ENCODE measurements around the gene TMEM255B.

DNA sequence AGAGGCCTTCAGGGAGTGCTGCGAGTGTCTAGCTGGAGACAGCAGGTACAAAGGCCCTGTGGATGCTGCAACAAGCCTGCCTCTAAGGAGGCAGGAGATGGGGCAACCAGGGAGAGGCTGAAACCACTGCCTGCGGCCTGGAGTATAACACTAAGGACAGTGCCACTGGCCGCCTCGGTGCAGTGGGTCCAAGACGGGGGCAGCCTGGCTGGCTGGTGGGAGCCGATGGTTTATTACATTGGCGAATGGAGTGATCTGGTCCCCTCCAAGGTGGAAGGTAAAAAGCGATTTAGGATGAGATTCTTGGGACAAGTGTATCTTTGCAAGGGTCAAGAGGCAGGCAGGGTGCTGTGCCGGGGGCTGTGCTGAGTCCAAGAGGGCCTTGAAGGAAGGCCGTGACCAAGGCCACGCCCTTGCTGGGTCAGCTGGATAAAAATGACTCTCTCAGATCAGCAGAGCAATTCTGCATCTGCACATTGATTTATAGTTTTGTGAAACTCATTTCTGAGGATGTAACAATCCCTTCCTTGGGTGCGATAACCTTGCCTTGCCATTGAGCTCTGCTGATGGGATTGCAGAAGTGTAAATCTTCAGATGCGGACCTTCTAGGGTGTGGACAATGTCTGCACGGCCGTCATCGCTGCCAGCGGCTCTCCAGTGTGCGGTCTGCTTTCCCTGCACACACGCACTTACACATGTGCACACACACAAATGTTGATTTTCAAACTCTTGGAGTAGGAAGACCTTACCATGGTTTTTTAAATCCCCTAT lies 6.0 kb downstream of the TMEM255B start:
- TF ChIP-seq, protein P1, sequence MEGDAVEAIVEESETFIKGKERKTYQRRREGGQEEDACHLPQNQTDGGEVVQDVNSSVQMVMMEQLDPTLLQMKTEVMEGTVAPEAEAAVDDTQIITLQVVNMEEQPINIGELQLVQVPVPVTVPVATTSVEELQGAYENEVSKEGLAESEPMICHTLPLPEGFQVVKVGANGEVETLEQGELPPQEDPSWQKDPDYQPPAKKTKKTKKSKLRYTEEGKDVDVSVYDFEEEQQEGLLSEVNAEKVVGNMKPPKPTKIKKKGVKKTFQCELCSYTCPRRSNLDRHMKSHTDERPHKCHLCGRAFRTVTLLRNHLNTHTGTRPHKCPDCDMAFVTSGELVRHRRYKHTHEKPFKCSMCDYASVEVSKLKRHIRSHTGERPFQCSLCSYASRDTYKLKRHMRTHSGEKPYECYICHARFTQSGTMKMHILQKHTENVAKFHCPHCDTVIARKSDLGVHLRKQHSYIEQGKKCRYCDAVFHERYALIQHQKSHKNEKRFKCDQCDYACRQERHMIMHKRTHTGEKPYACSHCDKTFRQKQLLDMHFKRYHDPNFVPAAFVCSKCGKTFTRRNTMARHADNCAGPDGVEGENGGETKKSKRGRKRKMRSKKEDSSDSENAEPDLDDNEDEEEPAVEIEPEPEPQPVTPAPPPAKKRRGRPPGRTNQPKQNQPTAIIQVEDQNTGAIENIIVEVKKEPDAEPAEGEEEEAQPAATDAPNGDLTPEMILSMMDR (IDR thresholded peaks at IDR 0.05) = no peak
- TF ChIP-seq POLR2A (IDR thresholded peaks at IDR 0.05) = no peak

Data from prostate gland (tissue), 2 donors.